HL-60/S4 treated with retinoic acid at 250 ng/mL for 4 days and 3 days (cell line): ENCODE results near the gene MEIOB.
"Not testable (repeated sequence)": the region's sequence is repeated elsewhere in the genome, so short reads cannot be mapped to it uniquely, and the experiment has no call there.

Source experiments
- in situ Hi-C: fragments of 300-500 bp; cut with MboI; formaldehyde crosslinking; loops from 2 replicates; pipeline ENCODE4 v1.7.0; 2022; ENCODE audit warnings: low sequenced_read_pairs

MEIOB gene

DNA sequence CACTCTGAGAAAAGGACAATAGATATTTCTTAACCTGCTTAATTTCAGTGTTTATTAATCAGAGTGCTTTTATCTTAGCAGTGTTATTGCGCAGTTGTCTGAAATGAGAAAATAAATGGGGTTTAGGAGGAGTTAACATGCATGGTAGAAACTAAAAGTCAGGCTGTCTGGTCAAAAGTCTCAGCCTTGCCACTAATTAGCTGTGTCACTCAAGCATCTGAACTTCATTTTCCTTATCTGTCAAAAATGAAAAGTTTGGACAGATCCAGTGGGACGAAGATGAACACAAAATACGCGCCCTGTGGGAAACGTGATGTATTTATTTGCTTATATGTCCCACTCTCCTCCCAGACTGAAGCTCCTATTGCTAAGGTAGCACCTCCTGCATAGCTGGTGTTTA, 6.3 kb upstream of the MEIOB start:
- in situ Hi-C loops: no loop called here

DNA sequence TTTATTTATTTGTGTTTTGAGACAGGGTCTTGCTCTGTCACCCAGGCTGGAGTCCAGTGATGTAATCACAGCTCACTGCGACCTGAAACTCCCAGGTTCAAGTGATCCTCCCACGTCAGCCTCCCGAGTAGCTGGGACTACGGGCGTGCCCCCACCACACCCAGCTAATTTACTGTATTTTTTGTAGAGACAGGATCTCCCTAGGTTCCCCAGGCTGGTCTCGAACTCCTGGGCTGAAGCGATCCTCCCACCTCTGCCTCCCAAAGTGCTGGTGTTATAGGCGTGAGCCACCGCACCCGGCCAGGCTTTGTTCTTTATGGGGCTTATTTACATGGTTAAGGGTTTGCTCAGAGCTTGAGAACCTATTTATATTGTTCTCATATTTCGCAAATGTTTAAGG, 5.8 kb upstream of the MEIOB start:
- in situ Hi-C loops: no loop called here

DNA sequence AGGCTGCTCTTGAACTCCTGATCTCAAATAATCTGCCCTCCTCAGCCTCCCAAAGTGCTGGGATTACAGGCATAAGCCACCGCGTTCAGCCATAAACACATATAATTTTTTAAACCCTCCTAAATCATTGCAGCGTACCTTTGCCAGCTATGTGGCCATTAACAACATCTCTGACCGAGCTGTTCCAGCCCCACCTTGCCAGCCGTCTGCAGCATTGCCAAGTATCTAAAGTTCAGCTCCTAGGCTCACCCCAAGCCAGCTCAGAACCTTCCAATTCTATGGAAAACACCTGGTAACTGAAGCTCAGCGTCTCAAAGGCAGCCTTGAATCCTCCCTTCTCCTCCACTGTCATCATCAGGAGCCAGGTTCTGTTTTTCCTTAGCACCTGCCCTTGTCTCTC, 5.1 kb upstream of the MEIOB start:
- in situ Hi-C loops: no loop called here

DNA sequence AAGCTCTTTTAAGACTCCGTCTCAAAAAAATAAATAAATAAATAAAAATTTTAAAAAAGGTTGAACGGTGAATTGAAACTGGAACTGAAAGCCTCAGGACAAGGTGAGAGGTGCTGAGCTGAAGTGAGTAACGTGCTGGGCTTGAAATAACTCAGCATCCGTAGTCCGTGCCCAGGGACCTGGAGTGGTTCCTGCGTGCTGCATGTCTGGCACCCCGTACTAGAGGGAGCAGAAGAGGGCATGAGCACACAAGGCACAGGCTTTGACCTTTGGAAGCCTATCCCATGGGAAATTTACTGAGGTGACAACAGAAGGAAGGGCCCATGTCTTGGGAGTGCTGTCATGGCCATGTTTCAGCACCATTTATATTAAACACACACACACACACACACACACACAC, 4.5 kb upstream of the MEIOB start:
- in situ Hi-C loops: no loop called here

DNA sequence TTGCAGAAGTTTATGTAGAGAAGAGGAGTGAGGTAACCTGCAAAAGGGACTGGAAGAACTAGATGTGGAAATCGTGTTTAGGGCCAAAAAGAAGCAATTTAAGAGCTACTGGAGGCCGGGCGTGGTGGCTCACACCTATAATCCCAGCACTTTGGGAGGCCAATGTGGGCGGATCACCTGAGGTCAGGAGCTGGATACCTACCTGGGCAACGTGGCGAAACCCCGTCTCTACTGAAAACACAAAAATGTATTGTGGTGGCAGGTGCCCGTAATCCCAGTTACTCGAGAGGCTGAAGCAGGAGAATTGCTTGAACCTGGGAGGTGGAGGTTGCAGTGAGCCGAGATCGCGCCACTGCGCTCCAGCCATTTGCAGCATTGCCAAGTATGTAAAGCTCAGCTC, 4.1 kb upstream of the MEIOB start:
- in situ Hi-C loops: not testable (repeated sequence)

DNA sequence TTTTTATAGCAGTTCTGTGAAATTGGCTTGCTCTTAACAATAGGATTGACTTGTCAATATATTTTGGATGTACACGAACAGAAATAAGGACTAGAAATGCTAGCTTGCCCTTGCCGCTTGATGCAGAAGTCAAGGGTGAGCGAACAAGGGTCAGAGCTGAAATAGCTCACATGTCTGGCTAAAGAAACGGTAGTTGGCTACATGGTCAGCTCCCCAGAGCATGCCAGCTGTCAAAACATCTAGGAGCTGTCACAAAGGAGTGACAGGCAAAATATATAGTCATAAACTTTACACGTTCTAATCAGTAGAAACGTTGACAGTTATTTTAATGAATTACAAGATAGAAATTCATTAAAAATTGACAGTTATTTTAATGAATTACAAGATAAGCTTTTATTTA, 2.9 kb upstream of the MEIOB start:
- in situ Hi-C loops: loop anchor here (25.0 kb wide), 1 partner anchor 262 kb away; the partner anchor contains the start of genes PKD1 and RAB26

DNA sequence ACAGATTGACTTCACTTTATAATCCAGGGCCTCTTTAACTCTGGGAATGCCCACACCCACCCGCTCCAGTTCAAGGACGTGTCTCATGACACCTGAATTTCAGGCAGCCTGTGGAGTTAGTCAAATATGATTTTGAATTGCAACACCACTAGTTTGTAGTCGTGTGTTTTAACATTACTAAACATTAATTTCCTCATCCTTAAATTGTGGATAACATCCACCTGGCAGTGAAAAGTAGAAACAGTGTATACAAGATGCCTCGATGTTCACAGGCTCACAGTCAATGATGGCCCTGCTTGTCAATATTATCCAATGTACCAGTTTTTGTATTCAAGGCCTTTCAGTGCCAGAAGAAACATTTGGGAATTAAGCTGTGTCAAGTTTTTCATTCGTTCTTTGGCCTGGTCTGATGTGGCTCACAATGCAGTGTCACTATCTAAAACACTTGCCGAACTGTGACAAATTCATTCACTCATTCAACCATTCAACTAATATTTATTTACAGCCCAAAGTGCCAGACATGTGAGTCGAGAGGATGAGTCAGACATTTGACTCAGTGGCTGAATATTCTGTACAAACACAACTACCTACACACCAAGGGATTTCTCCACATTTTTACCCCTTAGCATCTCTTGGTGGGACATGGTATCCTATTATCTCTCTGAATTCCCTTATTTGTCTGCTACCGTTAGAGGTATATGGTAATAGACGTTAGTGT, 1.4 kb downstream of the MEIOB start:
- in situ Hi-C loops: loop anchor here (25.0 kb wide), 1 partner anchor 267 kb away; the partner anchor contains the start of genes PKD1 and RAB26

DNA sequence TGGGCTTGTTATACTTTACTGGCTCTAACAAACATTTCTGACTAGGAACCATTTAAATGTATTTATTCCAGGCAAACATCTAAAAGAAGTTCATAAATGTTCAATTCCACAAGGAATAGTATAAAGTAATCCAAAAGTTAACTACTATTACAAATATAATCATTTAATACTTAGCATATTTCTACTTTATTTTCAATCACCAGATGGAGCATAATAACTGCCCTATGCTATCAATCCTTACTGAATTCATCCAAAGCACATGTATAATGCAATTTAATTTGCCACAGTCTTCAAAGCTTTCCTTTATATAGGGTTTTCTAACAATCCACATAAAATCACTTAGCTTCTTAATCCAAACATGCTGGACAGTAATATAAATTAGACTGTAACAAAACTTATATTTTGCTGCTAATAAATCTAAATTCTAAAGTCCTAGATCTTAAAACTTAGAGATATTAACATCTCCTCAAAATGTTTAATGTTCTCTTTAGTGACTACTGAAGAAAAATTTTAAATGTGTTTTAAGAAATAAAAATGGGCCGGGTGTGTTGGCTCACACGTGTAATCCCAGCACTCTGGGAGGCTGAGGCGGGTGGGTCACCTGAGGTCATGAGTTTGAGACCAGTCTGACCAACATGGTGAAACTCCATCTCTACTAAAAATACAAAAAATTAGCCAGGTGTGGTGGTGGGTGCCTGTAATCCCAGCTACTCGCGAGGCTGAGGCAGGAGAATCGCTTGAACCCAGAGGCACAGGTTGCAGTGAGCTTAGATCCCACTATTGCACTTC, 5.9 kb downstream of the MEIOB start:
- in situ Hi-C loops: loop anchor here (25.0 kb wide), 1 partner anchor 271 kb away; the partner anchor contains the start of genes PKD1 and RAB26

DNA sequence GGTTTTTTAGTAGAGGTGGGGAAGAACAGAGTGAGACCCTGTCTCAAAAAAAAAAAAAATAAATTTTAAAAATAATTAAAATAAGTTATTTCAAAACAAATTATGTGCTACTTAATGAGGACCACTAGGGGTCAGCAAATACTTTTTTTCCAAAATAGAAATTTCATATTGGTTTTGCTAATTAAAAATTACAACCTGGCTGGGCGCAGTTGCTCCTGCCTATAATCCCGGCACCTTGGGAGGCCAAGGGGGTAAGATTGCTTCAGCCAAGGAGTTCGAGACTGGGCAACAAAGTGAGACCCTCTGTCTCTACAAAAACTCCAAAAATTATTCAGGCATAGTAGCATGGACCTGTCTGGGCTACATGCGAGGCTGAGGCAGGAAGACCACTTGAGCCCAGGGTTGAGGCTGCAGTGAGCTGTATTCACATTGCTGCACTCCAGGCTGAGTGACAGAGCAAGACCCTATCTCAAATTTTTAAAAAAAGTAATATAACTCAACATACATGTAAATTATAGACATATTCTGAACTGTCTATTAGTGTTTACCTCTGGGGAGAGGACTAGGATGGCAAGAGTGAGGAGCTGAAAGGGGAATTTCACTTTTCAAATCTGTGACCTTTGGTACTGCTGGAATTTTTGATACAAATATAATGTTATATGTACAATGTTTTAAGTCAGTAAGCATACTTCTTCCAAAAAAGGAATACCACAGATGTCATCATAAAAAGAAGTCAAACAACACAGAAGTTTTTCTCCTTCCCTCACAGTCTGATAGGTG, 8.1 kb downstream of the MEIOB start:
- in situ Hi-C loops: loop anchor here (25.0 kb wide), 1 partner anchor 273 kb away; the partner anchor contains the start of genes PKD1 and RAB26

DNA sequence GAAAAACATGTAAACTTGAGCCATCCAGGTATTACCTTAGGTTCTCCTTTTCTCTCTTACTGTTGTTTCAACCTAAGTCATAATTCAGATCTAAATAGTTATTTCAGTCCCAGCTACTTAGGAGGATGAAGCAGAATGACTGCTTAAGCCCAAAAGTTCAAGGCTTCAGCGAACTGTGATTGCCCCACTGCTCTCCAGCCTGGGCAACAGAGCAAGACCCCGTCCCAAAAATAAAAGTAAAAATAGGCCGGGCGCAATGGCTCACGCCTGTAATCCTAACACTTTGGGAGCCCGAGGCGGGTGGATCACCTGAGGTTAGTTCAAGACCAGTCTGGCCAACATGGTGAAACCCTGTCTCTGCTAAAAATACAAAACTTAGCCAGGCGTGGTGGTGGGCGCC, 9.6 kb downstream of the MEIOB start:
- in situ Hi-C loops: loop anchor here (25.0 kb wide), 1 partner anchor 275 kb away; the partner anchor contains the start of genes PKD1 and RAB26

DNA sequence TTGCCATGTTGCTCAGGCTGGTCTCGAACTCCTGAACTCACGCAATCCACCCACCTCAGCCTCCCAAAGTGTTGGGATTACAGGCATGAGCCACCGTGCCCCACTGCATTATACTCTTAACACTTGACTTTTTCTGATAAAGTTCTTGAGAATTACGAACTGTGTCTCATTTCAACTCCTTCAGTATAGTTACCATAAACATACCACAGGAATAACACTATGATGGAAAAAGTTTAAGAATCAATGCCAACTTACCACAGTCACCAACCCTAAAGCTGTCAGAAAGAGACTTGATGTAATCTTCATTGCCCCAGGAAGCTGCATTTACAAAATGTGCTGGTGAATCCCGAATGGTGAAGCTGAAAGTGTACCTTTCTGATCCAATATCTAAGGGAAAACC, 10.2 kb downstream of the MEIOB start:
- in situ Hi-C loops: loop anchor here (25.0 kb wide), 1 partner anchor 276 kb away; the partner anchor contains the start of genes PKD1 and RAB26

DNA sequence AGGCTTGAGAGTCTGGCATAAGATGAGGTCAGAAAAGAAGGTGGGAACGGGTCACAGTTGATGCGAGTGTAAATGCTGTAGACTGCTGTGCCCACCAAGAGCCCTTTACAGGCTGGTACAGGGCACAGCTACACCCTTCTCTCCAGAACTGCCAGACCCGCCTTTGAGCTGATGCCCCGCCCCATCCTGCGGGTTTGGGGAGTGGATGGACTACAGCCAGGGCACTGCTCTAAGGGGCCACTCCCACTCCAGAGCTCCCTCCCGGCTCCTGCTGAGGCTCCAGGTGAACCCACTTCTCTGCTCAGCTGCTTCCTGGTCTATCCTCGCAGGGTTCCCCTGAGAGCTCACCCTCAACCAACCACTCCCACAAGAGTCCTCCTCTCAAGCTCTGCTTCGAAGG, 12.3 kb downstream of the MEIOB start:
- in situ Hi-C loops: loop anchor here (25.0 kb wide), 1 partner anchor 278 kb away; the partner anchor contains the start of genes PKD1 and RAB26

DNA sequence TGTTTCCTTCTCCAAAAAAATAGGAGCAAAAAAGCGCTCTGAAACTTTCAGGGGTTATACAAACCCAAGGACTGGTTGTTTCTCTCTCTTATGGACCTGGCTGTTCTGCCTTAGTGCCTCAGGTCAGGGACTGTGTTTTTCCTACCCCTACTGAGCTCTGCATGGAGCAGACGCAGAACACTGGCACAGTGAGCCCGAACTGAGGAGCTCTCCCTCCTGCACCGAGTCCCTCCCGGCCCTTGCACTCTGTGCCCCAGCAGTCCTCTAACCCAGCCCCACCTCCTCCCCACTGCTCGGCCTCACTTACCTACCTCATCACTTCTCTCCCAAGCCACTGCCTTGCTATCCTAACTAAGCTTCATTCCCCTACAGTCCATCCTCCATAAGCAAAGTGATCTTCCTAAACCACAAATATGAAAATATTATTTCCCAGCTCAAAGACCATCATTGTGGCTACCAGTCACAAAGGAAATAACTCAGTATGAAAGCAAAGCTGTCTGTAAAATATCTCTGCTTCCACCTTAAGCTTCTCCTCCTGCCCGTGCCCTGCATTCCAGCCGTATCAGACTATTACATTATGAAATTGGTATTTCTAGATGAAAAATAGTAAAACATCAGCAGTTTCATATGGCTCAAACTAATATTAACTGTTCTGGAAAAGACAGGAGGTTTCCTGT, 13.6 kb downstream of the MEIOB start:
- in situ Hi-C loops: loop anchor here (25.0 kb wide), 1 partner anchor 279 kb away; the partner anchor contains the start of genes PKD1 and RAB26

DNA sequence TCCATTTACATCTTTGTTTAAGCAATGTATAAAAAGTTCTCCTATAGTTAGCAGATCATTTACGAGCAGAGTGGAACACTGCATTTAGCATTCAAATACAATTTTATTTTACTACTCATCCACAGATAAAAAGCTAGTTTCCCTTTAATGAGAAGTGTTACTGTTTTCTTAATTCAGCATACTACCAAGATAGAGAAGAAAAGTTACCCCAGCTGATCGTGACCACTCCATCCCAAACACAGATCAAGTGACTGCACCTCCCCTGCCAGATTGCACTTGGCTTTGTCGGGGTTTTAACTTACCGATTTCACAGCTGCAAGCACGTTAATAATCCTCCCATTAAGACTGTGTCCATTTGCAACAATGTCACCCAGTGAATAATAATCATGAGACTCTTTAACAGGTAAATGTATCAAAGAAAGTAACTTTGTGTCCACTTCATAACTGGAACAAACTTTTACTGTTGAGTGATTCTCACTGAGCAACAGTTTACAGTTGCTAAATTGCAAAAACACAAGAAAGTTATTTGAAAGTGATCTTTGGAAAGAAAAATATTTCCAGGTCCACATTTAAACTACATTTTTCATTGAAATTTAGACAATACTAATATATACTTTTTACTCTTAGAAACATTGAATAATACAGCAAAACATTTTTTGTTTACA, 14.4 kb downstream of the MEIOB start:
- in situ Hi-C loops: loop anchor here (25.0 kb wide), 1 partner anchor 280 kb away; the partner anchor contains the start of genes PKD1 and RAB26

DNA sequence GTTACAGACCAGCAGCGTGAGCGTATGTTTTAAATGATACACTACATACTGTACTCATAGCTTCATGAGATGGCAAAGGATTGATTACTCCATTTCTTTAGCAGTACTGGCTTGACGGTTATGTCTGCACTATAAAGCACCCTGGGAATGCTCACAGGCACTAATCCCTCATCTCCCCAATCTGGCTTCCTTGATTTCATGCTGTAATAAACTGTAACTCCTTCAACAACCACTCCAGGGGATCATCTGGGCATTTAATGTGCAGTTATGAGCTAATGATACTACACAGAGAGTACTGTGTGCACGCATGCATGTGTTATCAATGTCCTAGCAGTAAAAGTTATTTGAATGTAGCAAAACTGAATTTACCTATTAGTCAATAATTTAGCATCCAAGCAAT, 20.2 kb downstream of the MEIOB start:
- in situ Hi-C loops: loop anchor here (25.0 kb wide), 1 partner anchor 286 kb away; the partner anchor contains the start of genes PKD1 and RAB26

DNA sequence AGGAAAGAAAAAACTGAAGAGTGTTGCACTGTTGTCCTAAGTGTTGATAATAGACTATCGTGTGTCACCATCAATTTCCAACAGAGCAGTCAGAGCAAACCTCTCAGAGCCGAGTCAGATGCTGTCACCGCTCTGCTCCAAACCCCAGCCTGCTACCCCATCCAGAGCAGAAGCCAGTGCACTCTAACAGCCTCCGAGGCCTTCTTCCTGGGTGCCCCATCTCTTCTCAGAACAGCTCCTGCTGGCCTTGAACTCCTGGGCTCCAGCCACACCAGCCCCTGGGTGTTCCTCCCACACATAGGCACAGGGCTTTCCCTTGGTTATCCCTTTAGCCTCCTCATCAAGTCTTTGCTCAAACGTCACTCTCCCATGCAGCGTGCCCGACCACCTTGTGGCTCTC, 21.0 kb downstream of the MEIOB start:
- in situ Hi-C loops: loop anchor here (25.0 kb wide), 1 partner anchor 286 kb away; the partner anchor contains the start of genes PKD1 and RAB26

DNA sequence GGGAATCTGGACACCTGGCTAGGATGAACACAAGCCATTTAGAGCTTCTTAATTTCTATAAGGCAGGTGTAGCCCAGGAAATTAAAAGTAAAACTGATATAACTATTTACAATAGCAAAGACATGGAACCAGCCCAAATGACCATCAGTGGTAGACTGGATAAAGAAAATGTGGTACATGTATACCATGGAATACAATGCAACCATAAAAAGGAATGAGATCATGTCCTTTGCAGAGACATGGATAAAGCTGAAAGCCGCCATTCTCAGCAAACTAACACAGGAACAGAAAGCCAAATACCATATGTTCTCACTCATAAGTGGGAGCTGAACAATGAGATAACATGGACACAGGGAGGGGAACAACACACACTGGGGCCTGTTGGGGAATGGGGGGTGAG, 25.5 kb downstream of the MEIOB start:
- in situ Hi-C loops: no loop called here

DNA sequence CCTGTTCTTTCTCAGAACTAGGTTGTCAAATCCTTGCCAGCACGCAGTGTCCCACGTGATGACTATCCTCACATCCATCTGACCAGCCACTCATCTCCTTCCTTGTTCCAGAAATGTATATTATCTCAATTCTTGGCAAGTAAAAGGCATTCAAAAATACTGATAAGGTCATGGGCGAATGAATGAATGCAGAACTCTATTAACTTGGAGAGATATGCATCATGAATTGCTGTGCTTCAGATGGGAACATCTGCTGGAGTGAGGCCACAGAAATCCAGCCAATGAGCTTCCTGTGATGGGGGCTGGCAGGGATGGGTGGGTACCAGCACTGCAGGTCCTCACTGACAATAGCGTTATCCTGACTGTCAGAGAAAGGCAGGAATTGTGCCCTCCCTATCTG, 26.0 kb downstream of the MEIOB start:
- in situ Hi-C loops: no loop called here

DNA sequence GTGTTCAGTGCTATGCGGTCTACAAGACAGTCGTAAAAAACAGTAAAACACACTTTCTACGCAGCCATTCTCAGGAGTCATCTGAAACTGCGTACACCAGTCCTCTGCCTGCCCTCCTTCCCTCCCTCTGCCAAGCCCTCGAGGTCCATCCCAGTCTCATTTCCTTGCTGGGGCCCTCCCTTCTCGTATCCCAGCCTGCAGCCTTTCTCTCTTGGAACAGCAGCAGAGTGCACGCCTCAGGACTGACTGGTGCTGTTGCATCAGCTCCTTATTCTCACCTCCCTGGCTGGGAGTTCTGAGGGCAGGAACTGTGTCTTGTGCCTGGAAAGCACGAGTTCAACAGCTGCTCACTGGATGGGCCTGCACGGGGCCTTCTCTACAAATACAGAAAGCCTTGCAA, 32.4 kb downstream of the MEIOB start:
- in situ Hi-C loops: no loop called here

DNA sequence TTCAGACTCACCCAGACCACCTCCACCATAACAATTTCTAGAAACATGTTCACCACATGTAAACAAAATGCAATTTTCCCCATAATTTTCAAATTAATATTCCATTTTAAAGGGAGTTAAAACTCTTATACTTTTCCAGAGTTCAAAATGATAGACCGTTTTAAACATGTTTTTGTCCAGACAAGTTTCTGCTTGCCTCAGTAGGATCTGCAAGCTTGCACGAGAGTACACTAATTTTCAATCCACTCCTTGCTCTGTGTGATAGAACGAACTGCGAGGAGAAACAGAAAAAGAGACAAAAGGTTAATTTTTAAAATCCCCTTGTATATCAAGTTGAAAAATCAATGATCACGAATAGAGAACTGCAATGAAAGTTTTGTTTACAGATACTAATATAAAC, 37.9 kb downstream of the MEIOB start:
- in situ Hi-C loops: no loop called here
